Trophoblast cell (in vitro differentiated cells and primary cell): ENCODE results near the gene GALNT9.

Source experiments
- DNase-seq, 2 donors: peaks; one replicate each; pipeline ENCODE4 v3.0.0-alpha.2; 2016
- H2AFZ ChIP-seq: 2 replicates; pipeline ENCODE4 v1.6.1; 2013; ENCODE audit warnings: low read length, moderate library complexity, mild to moderate bottlenecking; ENCODE audit not compliant: insufficient read depth, poor library complexity
- H2AK5ac ChIP-seq: 2 replicates; pipeline ENCODE4 v1.6.1; 2013; ENCODE audit warnings: mild to moderate bottlenecking, low read length
- H2BK120ac ChIP-seq: 2 replicates; pipeline ENCODE4 v1.6.1; 2013; ENCODE audit warnings: low read length, mild to moderate bottlenecking, moderate library complexity; ENCODE audit not compliant: insufficient read depth, poor library complexity
- H2BK12ac ChIP-seq: 2 replicates; pipeline ENCODE4 v1.6.1; 2013; ENCODE audit warnings: mild to moderate bottlenecking, low read length, moderate library complexity
- H2BK5ac ChIP-seq: 2 replicates; pipeline ENCODE4 v1.6.1; 2013; ENCODE audit warnings: low read length, low read depth, moderate library complexity, mild to moderate bottlenecking; ENCODE audit not compliant: poor library complexity
- H3K14ac ChIP-seq: 2 replicates; pipeline ENCODE4 v1.6.1; 2013; ENCODE audit warnings: mild to moderate bottlenecking, low read length
- H3K18ac ChIP-seq: 2 replicates; pipeline ENCODE4 v1.6.1; 2013; ENCODE audit warnings: mild to moderate bottlenecking, low read length
- H3K23ac ChIP-seq: 2 replicates; pipeline ENCODE4 v1.6.1; 2013; ENCODE audit warnings: low read length
- H3K27ac ChIP-seq: 2 replicates; pipeline ENCODE4 v1.5.1; 2013; ENCODE audit warnings: low read depth, mild to moderate bottlenecking, inconsistent platforms, low read length, moderate library complexity
- H3K27me3 ChIP-seq: 2 replicates; pipeline ENCODE4 v1.6.1; 2013; ENCODE audit warnings: inconsistent platforms, mild to moderate bottlenecking, low read length, moderate library complexity; ENCODE audit not compliant: insufficient read depth
- H3K36me3 ChIP-seq, 2 experiments: 1 replicate in 1 of 2; 2 replicates in 1 of 2; pipeline ENCODE4 v1.6.1; 2013; ENCODE audit warnings: low read length in 2 of 2, mild to moderate bottlenecking in 2 of 2, moderate library complexity in 1 of 2; ENCODE audit not compliant: insufficient read depth in 2 of 2, control insufficient read depth in 1 of 2
- H3K4ac ChIP-seq: 2 replicates; pipeline ENCODE4 v1.6.1; 2013; ENCODE audit warnings: low read depth, mild to moderate bottlenecking, low read length, moderate library complexity
- H3K4me1 ChIP-seq, 2 experiments: 1 replicate in 1 of 2; 2 replicates in 1 of 2; pipeline ENCODE4 v1.6.1; 2013; ENCODE audit warnings: low read length in 2 of 2, mild to moderate bottlenecking in 2 of 2, moderate library complexity in 1 of 2; ENCODE audit not compliant: insufficient read depth in 2 of 2, control insufficient read depth in 1 of 2
- H3K4me2 ChIP-seq: 2 replicates; pipeline ENCODE4 v1.6.1; 2013; ENCODE audit warnings: inconsistent platforms, mild to moderate bottlenecking, low read length, moderate library complexity
- H3K4me3 ChIP-seq: 2 replicates; pipeline ENCODE4 v1.5.1; 2013; ENCODE audit warnings: mild to moderate bottlenecking, low read depth, low read length, inconsistent platforms
- H3K79me1 ChIP-seq: one replicate; pipeline ENCODE4 v1.6.1; 2013; ENCODE audit warnings: low read length
- H3K79me2 ChIP-seq: 2 replicates; pipeline ENCODE4 v1.6.1; 2013; ENCODE audit warnings: low read length, mild to moderate bottlenecking; ENCODE audit not compliant: control insufficient read depth, insufficient read depth, poor library complexity
- H3K9ac ChIP-seq: 2 replicates; pipeline ENCODE4 v1.6.1; 2013; ENCODE audit warnings: mild to moderate bottlenecking, low read length
- H3K9me3 ChIP-seq: 2 replicates; pipeline ENCODE4 v1.6.1; 2013; ENCODE audit warnings: low read depth, mild to moderate bottlenecking, control low read depth, inconsistent platforms, low read length; ENCODE audit not compliant: insufficient read depth
- H4K12ac ChIP-seq: 2 replicates; pipeline ENCODE4 v1.6.1; 2013; ENCODE audit warnings: low read depth, mild to moderate bottlenecking, low read length, moderate library complexity
- H4K8ac ChIP-seq: 2 replicates; pipeline ENCODE4 v1.6.1; 2013; ENCODE audit warnings: low read depth, mild to moderate bottlenecking, low read length, moderate library complexity
- H4K91ac ChIP-seq: one replicate; pipeline ENCODE4 v1.6.1; 2013; ENCODE audit warnings: low read depth, mild to moderate bottlenecking, low read length, moderate library complexity
- WGBS: extraction: QIAGEN DNeasy Blood & Tissue Kit; methylation state at CpG from one replicate; pipeline ENCODE4 v1.1.7; 2013; ENCODE audit warnings: missing lambda C conversion rate; ENCODE audit not compliant: insufficient read length, insufficient coverage; ENCODE audit errors: extremely low coverage; 5-methylcytosine and 5-hydroxymethylcytosine counted together

GALNT9 gene

DNA sequence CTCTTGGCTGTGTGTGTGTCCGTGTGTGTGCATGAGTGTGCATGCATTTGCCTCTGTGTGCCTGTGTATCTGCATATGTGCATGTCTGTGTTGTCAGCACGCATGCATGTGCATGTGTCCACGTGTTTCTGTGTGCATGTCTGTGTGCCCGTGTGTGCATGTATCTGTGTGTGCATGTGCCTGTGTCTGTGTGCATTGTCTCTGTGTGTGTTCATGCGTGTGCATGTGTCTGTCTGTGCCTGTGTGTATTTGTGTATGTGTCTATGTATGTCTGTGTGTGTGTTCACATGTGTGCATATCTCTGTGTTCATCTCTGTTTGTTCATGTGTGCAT lies 1.1 kb upstream of the GALNT9 start:
- no peak overlapping the region for H2BK120ac ChIP-seq
- no peak overlapping the region for H3K14ac ChIP-seq
- no peak overlapping the region for H3K9ac ChIP-seq
- H4K8ac ChIP-seq = no peak overlapping the region
- no peak overlapping the region for H2BK5ac ChIP-seq
- no CpG with 5 or more reads among the region's 5 CpGs for WGBS
- no peak overlapping the region for H4K91ac ChIP-seq
- H2AK5ac ChIP-seq = no peak overlapping the region
- no peak overlapping the region for H4K12ac ChIP-seq
- H3K4ac ChIP-seq = no peak overlapping the region
- H3K4me3 ChIP-seq = no peak overlapping the region
- H3K79me1 ChIP-seq = no peaks in the 10 kb centered on the region
- H3K36me3 ChIP-seq = no peaks in the 10 kb centered on the region
- H3K4me2 ChIP-seq = no peak overlapping the region
- no peak overlapping the region for H2AFZ ChIP-seq
- no peak overlapping the region for H3K27ac ChIP-seq
- H2BK12ac ChIP-seq = no peak overlapping the region
- peaks cover 11% of the 10 kb centered on the region for H3K9me3 ChIP-seq
- H3K18ac ChIP-seq = no peak overlapping the region
- H3K4me1 ChIP-seq = no peaks in the 10 kb centered on the region
- peaks cover 29% of the 10 kb centered on the region for H3K27me3 ChIP-seq
- DNase-seq = no peak
- H3K23ac ChIP-seq = no peak overlapping the region
- no peaks in the 10 kb centered on the region for H3K79me2 ChIP-seq

DNA sequence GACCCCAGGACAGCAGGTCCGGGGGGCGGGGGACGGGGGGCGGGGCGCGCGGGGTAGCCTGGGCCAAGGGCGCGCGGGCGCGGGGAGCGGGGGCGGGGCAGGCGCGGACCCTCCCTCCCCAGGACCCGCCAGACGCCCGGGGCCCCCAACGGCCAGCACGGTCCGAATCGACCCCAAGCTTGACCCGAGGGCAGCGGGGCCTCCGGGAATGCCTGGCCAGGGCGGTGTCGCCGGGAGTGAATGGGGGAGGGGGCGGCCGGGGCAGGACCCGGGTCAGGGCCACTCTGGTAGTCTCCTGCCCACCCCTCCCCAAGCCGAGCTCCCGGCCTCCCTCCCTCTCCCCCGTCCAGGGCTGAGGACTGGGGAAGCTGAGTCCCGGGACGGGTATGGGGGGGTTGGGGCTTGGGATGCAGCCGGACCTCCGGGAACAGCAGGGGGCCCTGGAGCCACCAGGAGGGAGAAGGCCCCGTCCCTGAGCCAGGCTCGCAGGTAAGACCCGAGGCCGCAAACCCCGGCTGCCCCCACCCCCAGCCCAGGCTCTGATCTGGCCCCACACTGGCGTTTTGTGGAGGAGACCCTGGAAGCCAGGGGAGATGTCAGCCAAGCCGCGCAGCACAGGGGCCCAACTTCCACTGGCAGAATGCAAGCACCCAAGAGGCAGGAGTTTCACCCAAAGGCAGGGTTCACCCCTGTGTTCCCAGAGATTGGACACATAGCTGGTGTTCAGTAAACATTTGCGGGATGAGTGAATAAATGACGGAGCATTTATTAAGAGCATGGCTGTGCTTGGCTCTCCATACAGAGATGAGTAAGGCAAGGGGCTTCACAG lies 545 bp upstream of the GALNT9 start:
- H3K18ac ChIP-seq = no peak overlapping the region
- H2BK5ac ChIP-seq = no peak overlapping the region
- H3K4ac ChIP-seq = no peak overlapping the region
- H3K14ac ChIP-seq = no peak overlapping the region
- H3K27ac ChIP-seq = no peak overlapping the region
- H3K4me2 ChIP-seq = no peak overlapping the region
- H4K91ac ChIP-seq = no peak overlapping the region
- peaks cover 29% of the 10 kb centered on the region for H3K27me3 ChIP-seq
- no peak overlapping the region for H2AK5ac ChIP-seq
- H2BK120ac ChIP-seq = no peak overlapping the region
- H3K36me3 ChIP-seq = no peaks in the 10 kb centered on the region
- no peaks in the 10 kb centered on the region for H3K79me2 ChIP-seq
- no peak overlapping the region for H2BK12ac ChIP-seq
- no peak for DNase-seq
- H3K79me1 ChIP-seq = no peaks in the 10 kb centered on the region
- H2AFZ ChIP-seq = no peak overlapping the region
- H4K12ac ChIP-seq = no peak overlapping the region
- no peak overlapping the region for H3K9ac ChIP-seq
- H3K9me3 ChIP-seq = peaks cover 8% of the 10 kb centered on the region
- no peaks in the 10 kb centered on the region for H3K4me1 ChIP-seq
- H3K4me3 ChIP-seq = no peak overlapping the region
- no peak overlapping the region for H3K23ac ChIP-seq
- H4K8ac ChIP-seq = no peak overlapping the region
- no CpG with 5 or more reads among the region's 49 CpGs for WGBS

DNA sequence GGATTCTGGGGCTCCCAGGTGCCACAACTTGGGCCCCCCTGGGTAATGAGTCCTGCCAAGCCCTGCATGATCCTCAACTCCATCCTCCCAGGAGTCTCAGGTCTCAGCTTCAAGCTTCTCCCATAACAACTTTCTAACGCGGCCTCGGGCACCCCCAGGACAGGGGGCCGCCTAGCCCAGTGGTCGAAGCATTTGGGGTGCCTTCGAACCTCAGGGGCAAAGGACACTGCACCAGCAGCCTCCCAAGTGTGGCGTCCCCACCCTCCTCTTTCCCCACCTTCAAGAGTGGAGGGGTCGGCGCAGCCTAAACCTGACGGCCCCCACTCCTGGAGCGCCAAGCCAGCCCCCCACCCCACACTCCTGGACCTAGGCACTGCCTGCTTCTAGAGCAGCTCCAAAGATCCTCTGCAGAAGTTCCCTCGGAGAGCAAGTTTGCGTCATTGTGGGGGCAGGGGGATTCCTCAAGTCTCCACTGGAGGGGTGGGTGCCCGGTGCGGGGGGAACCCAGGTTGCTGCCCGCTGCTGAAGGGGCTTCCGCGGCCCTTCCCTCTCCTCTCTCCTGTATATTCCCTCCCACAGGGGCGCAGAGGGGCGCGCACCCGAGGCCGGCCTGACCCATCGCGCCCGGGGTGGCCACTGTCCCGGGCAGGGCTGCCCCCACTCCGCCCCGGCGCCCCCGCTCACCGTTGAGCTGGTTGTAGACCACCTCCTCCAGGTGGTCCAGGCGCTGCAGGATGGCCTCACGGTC lies 933 bp downstream of the GALNT9 start:
- Histone ChIP-seq H3K79me1 (no peaks in the 10 kb centered on the region), H3K23ac (no peak overlapping the region), H3K4me1 (no peaks in the 10 kb centered on the region), H3K27me3 (peaks cover 29% of the 10 kb centered on the region), H3K4me2 (no peak overlapping the region), H4K12ac (no peak overlapping the region), H3K18ac (no peak overlapping the region), H2BK12ac (no peak overlapping the region), H3K9ac (no peak overlapping the region), H2BK120ac (no peak overlapping the region), H3K14ac (no peak overlapping the region), H3K9me3 (peaks cover 10% of the 10 kb centered on the region), H3K4ac (no peak overlapping the region), H4K91ac (no peak overlapping the region), H3K36me3 (no peaks in the 10 kb centered on the region), H4K8ac (no peak overlapping the region), H2BK5ac (no peak overlapping the region), H3K27ac (no peak overlapping the region), H3K4me3 (peak overlapping the region; percentile 20), H2AK5ac (no peak overlapping the region), H3K79me2 (no peaks in the 10 kb centered on the region), H2AFZ (no peak overlapping the region)
- no peak for DNase-seq
- no CpG with 5 or more reads among the region's 34 CpGs for WGBS

GRCh38 chr12:132327336-132328171 lies 1.8 kb downstream of the GALNT9 start:
- DNase-seq = no peak
- no peak overlapping the region for H3K4me2 ChIP-seq
- H3K4me3 ChIP-seq = no peak overlapping the region
- H3K18ac ChIP-seq = no peak overlapping the region
- no peak overlapping the region for H2BK12ac ChIP-seq
- no peak overlapping the region for H3K9ac ChIP-seq
- no peak overlapping the region for H3K23ac ChIP-seq
- H2BK120ac ChIP-seq = no peak overlapping the region
- H4K8ac ChIP-seq = no peak overlapping the region
- H3K36me3 ChIP-seq = no peaks in the 10 kb centered on the region
- no peak overlapping the region for H4K12ac ChIP-seq
- WGBS = no CpG with 5 or more reads among the region's 32 CpGs
- no peaks in the 10 kb centered on the region for H3K79me2 ChIP-seq
- no peak overlapping the region for H3K4ac ChIP-seq
- H3K9me3 ChIP-seq = peaks cover 8% of the 10 kb centered on the region
- H3K27me3 ChIP-seq = peaks cover 29% of the 10 kb centered on the region
- no peak overlapping the region for H3K27ac ChIP-seq
- no peaks in the 10 kb centered on the region for H3K4me1 ChIP-seq
- H2BK5ac ChIP-seq = no peak overlapping the region
- H3K79me1 ChIP-seq = no peaks in the 10 kb centered on the region
- H2AK5ac ChIP-seq = no peak overlapping the region
- no peak overlapping the region for H2AFZ ChIP-seq
- no peak overlapping the region for H3K14ac ChIP-seq
- no peak overlapping the region for H4K91ac ChIP-seq
